Testis (tissue), 3 donors: Measurements from ENCODE around the gene RALGAPA1. TPM values are rescaled to one million over a fixed set of nuclear protein-coding genes. Genes with fewer than 3 reads are reported as not detected.

ENCODE experiments used
- DNase-seq: peaks from one replicate; pipeline ENCODE4 v3.0.0-alpha.2; 2019
- H3K27ac ChIP-seq, 2 donors: fragments of 200-600 bp; sonication (generic); one replicate each; pipeline ENCODE4 v1.5.1; 2019
- H3K27me3 ChIP-seq: fragments of 200-600 bp; sonication (generic); one replicate; pipeline ENCODE4 v1.5.1; 2019
- H3K36me3 ChIP-seq: fragments of 200-600 bp; sonication (generic); one replicate; pipeline ENCODE4 v1.5.1; 2017; ENCODE audit warnings: low read depth; ENCODE audit errors: missing control alignments
- H3K4me1 ChIP-seq: fragments of 200-600 bp; sonication (generic); one replicate; pipeline ENCODE4 v1.5.1; 2019
- H3K4me3 ChIP-seq, 2 donors: fragments of 200-600 bp; sonication (generic); one replicate each; pipeline ENCODE4 v1.5.1; 2017 to 2019
- H3K9me3 ChIP-seq: fragments of 200-600 bp; sonication (generic); one replicate; pipeline ENCODE4 v1.5.1; 2017
- CTCF ChIP-seq, 3 experiments: fragments of 450-650 bp in 2 of 3; fragments of 200-600 bp in 1 of 3; sonication (generic) in 1 of 3; IDR thresholded peaks; one replicate each; pipeline ENCODE4 v1.5.1; 2016 to 2019; ENCODE audit warnings: antibody characterized with exemption in 3 of 3, mild to moderate bottlenecking in 2 of 3, moderate library complexity in 1 of 3
- POLR2A ChIP-seq: fragments of 450-650 bp; IDR thresholded peaks from one replicate; pipeline ENCODE4 v1.6.1; 2017; ENCODE audit warnings: antibody characterized with exemption, mild to moderate bottlenecking, moderate library complexity
- WGBS, 2 donors: methylation state at CpG; one replicate each; pipeline ENCODE4 v1.1.5; 2018; 5-methylcytosine and 5-hydroxymethylcytosine counted together
- intact Hi-C: fragments of 100-400 bp; cut with DNase I; formaldehyde crosslinking; loops from one replicate; pipeline ENCODE4 v1.15.1; 2023; ENCODE audit warnings: low total_unique reads
- polyA plus RNA-seq: library from polyadenylated mRNA; stranded (reverse); fragments of 350-450 nt; fragmentation: Illumina TruSeq; extraction: RNeasy Lipid Tissue Mini Kit (QIAGEN cat#74804); gene quantifications from one replicate; pipeline ENCODE4 v1.2.3, GENCODE V29; 2014; ENCODE audit warnings: low read depth, low replicate concordance; ENCODE audit not compliant: insufficient read depth
- total RNA-seq, 2 donors: library from RNA; depleted of rRNA; stranded (reverse); fragments of >200 nt; gene quantifications; one replicate each; pipeline ENCODE4 v1.2.3, GENCODE V29; 2016

Gene RALGAPA1
- total and polyA plus RNA-seq, 3 donors from 2014 or later, result 25.6 to 111 (median 75.1) TPM

- H3K4me1 ChIP-seq, result no peaks in the 10 kb centered on the region
- intact Hi-C loops, result no loop called here
- WGBS, 2 donors, result 99% methylated on average over 4 of the region's 4 CpGs
Measured at GRCh38 chr14:35701531-35701930, 107.6 kb downstream of the RALGAPA1 start.

GRCh38 chr14:35699791-35700444 is 109.2 kb downstream of the RALGAPA1 start:
- Histone ChIP-seq H3K9me3 (no peaks in the 10 kb centered on the region), H3K27ac (no peak overlapping the region), H3K36me3 (no peaks in the 10 kb centered on the region), H3K4me1 (no peaks in the 10 kb centered on the region), H3K27me3 (no peaks in the 10 kb centered on the region), H3K4me3 (no peak overlapping the region)
- TF ChIP-seq POLR2A, result no peak
- TF ChIP-seq CTCF (IDR thresholded peaks at IDR 0.05), result no peak
- DNase-seq, result no peak
- WGBS, 2 donors, result 92 to 96% methylated on average over 5 of the region's 5 CpGs
- intact Hi-C loops, result no loop called here

More at GRCh38 chr14:35701531-35701930, 107.6 kb downstream of the RALGAPA1 start:
- no peaks in the 10 kb centered on the region for H3K9me3 ChIP-seq
- no peaks in the 10 kb centered on the region for H3K36me3 ChIP-seq
- H3K27ac ChIP-seq, result no peak overlapping the region
- H3K27me3 ChIP-seq, result no peaks in the 10 kb centered on the region
- no peak for TF ChIP-seq POLR2A
- no peak for TF ChIP-seq CTCF (IDR thresholded peaks at IDR 0.05)
- H3K4me3 ChIP-seq, result no peak overlapping the region
- DNase-seq, result no peak

- 72 to 79% methylated on average over 3 of the region's 3 CpGs for WGBS, 2 donors
- no peak for TF ChIP-seq POLR2A
- TF ChIP-seq CTCF (IDR thresholded peaks at IDR 0.05), result no peak
Measured at GRCh38 chr14:35696575-35696974, 112.5 kb downstream of the RALGAPA1 start.

GRCh38 chr14:35696119-35696518 is 113.0 kb downstream of the RALGAPA1 start:
- no peak overlapping the region for H3K4me3 ChIP-seq
- 100% methylated on average over 3 of the region's 3 CpGs for WGBS, 2 donors
- no peak overlapping the region for H3K27ac ChIP-seq
- H3K36me3 ChIP-seq, result no peaks in the 10 kb centered on the region
- H3K4me1 ChIP-seq, result no peaks in the 10 kb centered on the region
- no peaks in the 10 kb centered on the region for H3K27me3 ChIP-seq
- intact Hi-C loops, result no loop called here
- TF ChIP-seq POLR2A, result no peak
- no peak for TF ChIP-seq CTCF (IDR thresholded peaks at IDR 0.05)
- no peaks in the 10 kb centered on the region for H3K9me3 ChIP-seq
- no peak for DNase-seq

More at GRCh38 chr14:35696575-35696974, 112.5 kb downstream of the RALGAPA1 start:
- Histone ChIP-seq H3K9me3 (no peaks in the 10 kb centered on the region), H3K27ac (no peak overlapping the region), H3K4me3 (no peak overlapping the region), H3K36me3 (no peaks in the 10 kb centered on the region), H3K27me3 (no peaks in the 10 kb centered on the region), H3K4me1 (no peaks in the 10 kb centered on the region)
- no peak for DNase-seq
- intact Hi-C loops, result no loop called here

- Histone ChIP-seq H3K27me3 (no peaks in the 10 kb centered on the region), H3K27ac (no peak overlapping the region), H3K9me3 (no peaks in the 10 kb centered on the region), H3K36me3 (no peaks in the 10 kb centered on the region), H3K4me3 (no peak overlapping the region), H3K4me1 (no peaks in the 10 kb centered on the region)
- no peak for TF ChIP-seq CTCF (IDR thresholded peaks at IDR 0.05)
- no peak for DNase-seq
- WGBS, 2 donors, result 49 to 57% methylated on average over 1 of the region's 1 CpG
- intact Hi-C loops, result no loop called here
Measured at GRCh38 chr14:35695647-35696046, 113.4 kb downstream of the RALGAPA1 start.
